ENCODE measurements around the gene CERS6. TPM values are rescaled to one million over a fixed set of nuclear protein-coding genes. Genes with fewer than 3 reads are reported as not detected.
"Not testable (repeated sequence)": the region's sequence is repeated elsewhere in the genome, so short reads cannot be mapped to it uniquely, and the experiment has no call there.

The CERS6 gene
- 18.8 TPM for polyA plus RNA-seq (2012; ENCODE audit: insufficient read depth, insufficient read length, low read depth)

DNA sequence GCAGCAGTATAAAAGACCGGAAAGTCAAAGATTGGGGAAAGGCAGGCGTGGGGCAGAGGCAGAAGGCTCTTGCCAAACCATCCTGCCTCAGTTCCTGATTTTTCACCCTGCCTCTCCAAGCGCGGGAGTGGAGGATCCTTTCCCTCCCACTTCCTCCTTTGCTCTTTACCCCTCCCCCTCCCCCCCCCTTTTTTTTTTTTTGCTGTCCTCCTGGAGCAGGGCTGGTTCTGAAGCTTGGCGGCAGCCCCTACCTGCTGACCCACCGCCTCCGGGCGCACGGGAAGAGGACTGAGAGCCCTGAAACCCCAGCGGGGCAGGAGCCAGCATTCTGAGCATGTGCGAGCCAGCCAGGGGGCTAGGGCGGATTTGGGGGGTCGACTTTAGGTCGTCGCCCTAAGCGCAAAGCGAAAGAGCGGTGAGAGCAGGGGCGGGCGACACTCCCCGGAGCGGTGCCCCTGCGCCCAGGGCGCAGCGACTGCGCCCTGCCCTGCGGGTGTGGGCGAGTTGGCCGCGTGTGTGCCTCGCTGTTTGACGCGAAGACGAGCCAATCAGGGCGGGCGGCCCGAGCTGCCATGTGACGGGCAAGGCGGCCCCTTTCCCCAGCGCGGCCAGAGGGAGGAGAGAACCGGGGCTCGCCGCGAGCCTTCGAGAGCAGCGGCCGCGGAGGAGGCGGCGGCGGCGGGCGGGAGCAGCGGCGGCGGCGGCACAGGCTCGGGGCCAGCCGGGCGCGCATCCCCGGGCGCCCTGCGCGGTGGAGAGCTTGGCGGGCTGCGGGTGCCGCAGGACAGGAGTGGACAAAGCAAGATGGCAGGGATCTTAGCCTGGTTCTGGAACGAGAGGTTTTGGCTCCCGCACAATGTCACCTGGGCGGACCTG lies at the start of gene CERS6:
Gene CERS6, plus strand, starts transcription at position 628 of the 876 bp plus-strand sequence. Its CDS starts 177 bp downstream, at position 805.
- peak within 1 kb of the TSS; percentile 76 for H3K4me3 ChIP-seq (ENCODE audit: low read depth, low read length)
- no peaks in the 10 kb centered on the region for H3K36me3 ChIP-seq
- no peak for TF ChIP-seq CTCF (IDR thresholded peaks at IDR 0.05; ENCODE audit: low read depth, low read length)
- no peaks in the 10 kb centered on the region for H3K9me3 ChIP-seq
- DNase-seq = peak; percentile 91
- no peaks in the 10 kb centered on the region for H3K4me1 ChIP-seq
- no peaks in the 10 kb centered on the region for H3K27me3 ChIP-seq

DNA sequence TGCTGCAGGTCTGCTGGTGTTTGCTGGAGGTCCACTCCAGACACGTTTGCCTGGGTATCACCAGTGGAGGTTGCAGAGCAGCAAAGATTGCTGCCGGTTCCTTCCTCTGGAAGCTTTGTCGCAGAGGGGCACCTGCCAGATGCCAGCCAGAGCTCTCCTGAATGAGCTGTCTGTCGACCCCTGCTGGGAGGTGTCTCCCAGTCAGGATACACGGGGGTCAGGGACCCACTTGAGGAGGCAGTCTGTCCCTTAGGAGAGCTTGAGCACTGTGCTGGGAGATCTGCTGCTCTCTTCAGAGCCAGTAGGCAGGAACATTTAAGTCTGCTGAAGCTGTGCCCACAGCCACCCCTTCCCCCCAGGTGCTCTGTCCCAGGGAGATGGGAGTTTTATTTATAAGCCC lies 43.8 kb upstream of the CERS6 start:
- not testable (repeated sequence) for H3K4me1 ChIP-seq; H3K4me3 ChIP-seq (ENCODE audit: low read depth, low read length); DNase-seq; H3K9me3 ChIP-seq; H3K36me3 ChIP-seq; H3K27me3 ChIP-seq

DNA sequence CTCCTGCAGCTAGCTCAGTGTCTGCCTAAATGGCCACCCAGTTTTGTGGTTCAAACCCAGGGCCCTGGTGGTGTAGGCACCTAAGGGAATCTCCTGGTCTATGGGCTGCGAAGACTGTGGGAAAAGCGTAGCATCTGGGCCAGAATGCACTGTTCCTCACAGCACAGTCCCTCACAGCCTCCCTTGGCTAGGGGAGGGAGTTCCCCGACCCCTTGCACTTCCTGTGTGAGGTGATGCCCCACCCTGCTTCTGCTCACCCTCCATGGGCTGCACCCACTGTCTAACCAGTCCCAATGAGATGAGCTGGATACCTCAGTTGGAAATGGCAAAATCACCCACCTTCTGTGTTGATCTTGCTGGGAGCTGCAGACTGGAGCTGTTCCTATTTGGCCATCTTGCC lies 43.0 kb upstream of the CERS6 start:
- H3K9me3 ChIP-seq; H3K4me3 ChIP-seq (ENCODE audit: low read depth, low read length); H3K4me1 ChIP-seq; H3K27me3 ChIP-seq; H3K36me3 ChIP-seq; DNase-seq: not testable (repeated sequence)

DNA sequence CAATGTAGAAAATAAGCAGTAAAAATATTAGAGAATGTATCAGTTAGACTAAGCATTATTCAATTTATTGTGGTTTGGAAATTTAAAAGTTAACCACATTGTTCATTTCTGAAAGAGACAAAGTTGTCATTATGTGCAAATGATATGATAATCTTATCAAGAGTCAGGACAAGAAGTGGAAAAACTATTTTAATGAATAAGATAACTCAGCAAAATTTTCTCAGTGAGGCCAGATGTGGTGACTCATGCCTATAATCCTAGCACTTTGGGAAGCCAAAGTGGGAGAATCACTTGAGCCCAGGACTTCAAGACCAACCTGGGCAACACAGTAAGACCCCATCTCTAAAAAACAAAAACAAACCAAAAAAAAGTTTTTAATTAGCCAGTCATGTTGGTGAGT lies 39.5 kb upstream of the CERS6 start:
- TF ChIP-seq CTCF (IDR thresholded peaks at IDR 0.05; ENCODE audit: low read depth, low read length) = no peak
- DNase-seq = no peak
- Histone ChIP-seq H3K9me3 (no peaks in the 10 kb centered on the region), H3K4me3 (ENCODE audit: low read depth, low read length) (no peak overlapping the region), H3K36me3 (no peaks in the 10 kb centered on the region), H3K4me1 (no peaks in the 10 kb centered on the region), H3K27me3 (no peaks in the 10 kb centered on the region)

DNA sequence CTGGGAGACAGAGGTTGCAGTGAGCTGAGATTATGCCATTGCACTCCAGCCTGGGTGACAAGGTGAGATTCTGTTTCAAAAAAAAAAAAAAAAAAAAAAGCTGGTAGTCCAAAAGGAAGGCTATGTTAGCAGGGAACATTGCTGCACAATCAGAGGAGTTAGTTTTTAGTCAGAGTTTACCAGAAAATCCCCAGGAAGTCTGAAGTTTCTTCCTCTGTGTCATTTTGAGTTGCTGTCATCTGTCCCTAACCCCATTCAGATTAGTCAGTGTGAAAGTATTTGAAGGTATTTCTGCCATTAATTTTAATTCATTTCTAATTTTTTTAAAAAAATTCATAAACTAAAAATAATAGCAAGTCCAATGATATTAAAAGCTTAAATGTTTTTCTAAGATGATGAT lies 33.5 kb upstream of the CERS6 start:
- no peak for DNase-seq
- Histone ChIP-seq H3K27me3 (no peaks in the 10 kb centered on the region), H3K4me1 (no peaks in the 10 kb centered on the region), H3K36me3 (no peaks in the 10 kb centered on the region), H3K9me3 (no peaks in the 10 kb centered on the region), H3K4me3 (ENCODE audit: low read depth, low read length) (no peak overlapping the region)
- TF ChIP-seq CTCF (IDR thresholded peaks at IDR 0.05; ENCODE audit: low read depth, low read length) = no peak

DNA sequence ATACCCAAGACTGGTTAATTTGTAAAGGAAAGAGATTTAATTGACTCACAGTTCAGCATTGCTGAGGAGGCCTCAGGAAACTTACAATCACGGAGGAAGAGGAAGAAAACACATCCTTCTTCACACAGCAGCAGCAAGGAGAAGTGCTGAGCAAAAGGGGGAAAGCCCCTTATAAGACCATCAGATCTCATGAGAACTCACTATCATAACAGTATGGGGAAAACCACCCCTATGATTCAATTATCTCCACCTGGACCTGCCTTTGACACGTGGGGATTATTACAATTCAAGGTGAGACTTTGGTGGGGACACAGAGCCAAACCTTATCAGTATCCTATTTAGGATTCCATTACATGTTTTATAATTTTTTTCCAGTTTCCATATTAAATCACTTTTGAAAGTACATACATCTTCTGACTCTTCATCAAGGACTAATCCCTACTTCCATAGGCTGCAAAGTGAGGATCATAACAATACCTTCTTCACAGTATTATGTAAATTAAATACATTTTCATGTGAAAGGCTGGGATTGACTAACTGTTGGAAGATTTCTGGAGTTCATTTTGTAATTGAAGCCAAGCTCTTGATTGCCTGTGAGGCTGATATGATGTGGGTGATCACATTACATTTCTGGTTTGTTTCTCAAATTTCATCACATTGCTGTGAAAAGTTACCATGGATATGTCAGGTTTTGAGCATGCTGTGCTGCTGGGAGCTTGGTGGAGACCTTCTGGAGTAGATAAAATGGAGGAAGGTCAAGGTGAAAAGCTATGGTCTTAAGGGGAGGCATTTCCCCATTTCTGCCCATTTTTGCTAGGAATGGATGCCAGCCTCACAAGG lies 31.7 kb upstream of the CERS6 start:
- Histone ChIP-seq H3K9me3 (no peaks in the 10 kb centered on the region), H3K27me3 (no peaks in the 10 kb centered on the region), H3K4me3 (ENCODE audit: low read depth, low read length) (no peak overlapping the region), H3K4me1 (no peaks in the 10 kb centered on the region), H3K36me3 (no peaks in the 10 kb centered on the region)
- TF ChIP-seq CTCF (IDR thresholded peaks at IDR 0.05; ENCODE audit: low read depth, low read length) = no peak
- DNase-seq = no peak

DNA sequence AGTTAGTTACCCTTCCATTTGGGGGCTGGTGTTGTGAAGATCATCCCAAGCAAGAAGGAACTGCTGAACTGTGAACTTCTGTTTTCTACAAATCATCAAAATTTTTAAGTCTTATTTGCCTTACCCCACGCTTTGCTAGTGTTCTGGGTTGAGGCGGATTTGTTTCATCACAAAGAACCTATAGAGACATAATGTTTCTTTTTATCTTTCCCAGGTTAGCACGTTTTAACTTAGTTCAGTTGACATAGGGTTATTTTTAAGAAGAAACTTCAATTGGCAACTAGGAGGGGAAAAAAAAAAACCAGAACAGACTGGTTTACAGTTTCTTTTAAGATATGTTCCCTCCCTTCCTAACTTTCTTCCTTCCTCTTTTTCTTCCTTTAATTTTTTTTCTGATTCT lies 31.1 kb upstream of the CERS6 start:
- H3K27me3 ChIP-seq = no peaks in the 10 kb centered on the region
- TF ChIP-seq CTCF (IDR thresholded peaks at IDR 0.05; ENCODE audit: low read depth, low read length) = no peak
- H3K36me3 ChIP-seq = no peaks in the 10 kb centered on the region
- H3K4me3 ChIP-seq (ENCODE audit: low read depth, low read length) = no peak overlapping the region
- no peaks in the 10 kb centered on the region for H3K9me3 ChIP-seq
- H3K4me1 ChIP-seq = no peaks in the 10 kb centered on the region
- DNase-seq = no peak

All from BE2C (cell line).